Loucy (cell line): ENCODE results near the gene LCN15.

Source experiments
- H2AFZ ChIP-seq: fragments of 200-600 bp; sonication (generic); 2 replicates; pipeline ENCODE4 v1.6.0; 2016; ENCODE audit warnings: antibody characterized with exemption, mild to moderate bottlenecking, low read length, moderate library complexity
- H3F3A ChIP-seq: fragments of 200-600 bp; 2 replicates; pipeline ENCODE4 v1.6.0; 2016; ENCODE audit warnings: antibody characterized with exemption, low read depth, mild to moderate bottlenecking
- H3K27me3 ChIP-seq: fragments of 200-600 bp; sonication (generic); 2 replicates; pipeline ENCODE4 v1.6.1; 2014; ENCODE audit warnings: low read length, mild to moderate bottlenecking; ENCODE audit not compliant: insufficient read depth, poor library complexity, severe bottlenecking
- H3K36me3 ChIP-seq: fragments of 200-600 bp; sonication (generic); 2 replicates; pipeline ENCODE4 v1.6.1; 2016; ENCODE audit warnings: low read length; ENCODE audit not compliant: insufficient read depth
- H3K4me1 ChIP-seq: fragments of 200-600 bp; sonication (generic); 2 replicates; pipeline ENCODE4 v1.5.1; 2014; ENCODE audit warnings: low read length, mild to moderate bottlenecking; ENCODE audit not compliant: insufficient read depth, poor library complexity, severe bottlenecking
- H3K4me2 ChIP-seq: fragments of 200-600 bp; sonication (generic); 2 replicates; pipeline ENCODE4 v1.6.0; 2014; ENCODE audit warnings: antibody characterized with exemption, low read length, low read depth, mild to moderate bottlenecking; ENCODE audit not compliant: poor library complexity, severe bottlenecking
- H3K4me3 ChIP-seq: fragments of 200-600 bp; sonication (generic); 2 replicates; pipeline ENCODE4 v1.5.1; 2014; ENCODE audit warnings: low read length, mild to moderate bottlenecking, mixed read lengths; ENCODE audit not compliant: poor library complexity, severe bottlenecking
- H3K79me2 ChIP-seq: fragments of 200-600 bp; sonication (generic); 2 replicates; pipeline ENCODE4 v1.6.1; 2014; ENCODE audit warnings: low read length; ENCODE audit not compliant: insufficient read depth
- H3K9ac ChIP-seq: fragments of 200-600 bp; sonication (generic); 2 replicates; pipeline ENCODE4 v1.6.0; 2014; ENCODE audit warnings: mild to moderate bottlenecking, low read depth, low read length, moderate library complexity; ENCODE audit not compliant: poor library complexity, severe bottlenecking
- H3K9me2 ChIP-seq: fragments of 200-600 bp; sonication (generic); replicated peaks from 2 replicates; pipeline ENCODE4 v1.6.1; 2016; ENCODE audit warnings: low read depth, low read length, mixed read lengths
- H3K9me3 ChIP-seq: fragments of 200-600 bp; sonication (generic); 2 replicates; pipeline ENCODE4 v1.6.1; 2014; ENCODE audit warnings: mild to moderate bottlenecking, antibody characterized with exemption, low read length, low read depth; ENCODE audit not compliant: insufficient read depth
- H4K20me1 ChIP-seq: fragments of 200-600 bp; sonication (generic); 2 replicates; pipeline ENCODE4 v1.6.0; 2014; ENCODE audit warnings: antibody characterized with exemption, low read length, mild to moderate bottlenecking; ENCODE audit not compliant: insufficient read depth, poor library complexity, severe bottlenecking
- EZH2phosphoT487 ChIP-seq: fragments of 200-600 bp; IDR thresholded peaks from 2 replicates; pipeline ENCODE4 v1.6.1; 2018; ENCODE audit warnings: antibody characterized with exemption, mild to moderate bottlenecking, moderate library complexity, borderline replicate concordance
- TF ChIP-seq, protein P1 (sequence below): fragments of 200-600 bp; sonication (generic); conservative IDR thresholded peaks from 2 replicates; pipeline ENCODE4 v1.5.1; 2014; ENCODE audit warnings: mild to moderate bottlenecking, antibody characterized with exemption, low read length

The LCN15 gene

DNA sequence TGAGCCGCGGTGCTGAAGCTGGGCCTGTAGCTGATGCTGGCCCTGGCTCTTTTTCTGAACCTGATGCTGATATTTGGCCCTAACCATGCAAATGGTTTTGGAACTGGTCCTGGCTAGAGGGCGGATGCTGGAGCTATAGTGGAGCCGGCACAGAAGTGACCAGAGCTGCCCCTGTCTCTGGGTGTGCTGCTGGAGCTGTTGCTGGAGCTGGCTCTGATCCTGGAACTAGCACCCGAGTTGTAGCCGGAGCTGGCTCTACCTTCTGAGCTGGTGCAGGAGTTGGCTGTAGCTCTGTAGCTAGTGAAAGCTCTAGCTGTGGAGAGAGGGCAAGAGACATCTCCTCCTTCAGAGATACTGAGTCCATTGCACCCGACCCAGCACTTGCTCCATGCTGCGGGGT, 34.4 kb downstream of the LCN15 start:
- Histone ChIP-seq H4K20me1 (peaks cover 29% of the 10 kb centered on the region), H3K9me3 (no peaks in the 10 kb centered on the region), H2AFZ (no peak overlapping the region), H3K9ac (peak overlapping the region; percentile 95), H3K79me2 (peaks cover 37% of the 10 kb centered on the region), H3K4me3 (no peak overlapping the region), H3K36me3 (peaks cover 12% of the 10 kb centered on the region; the same call in 1 of the 2 replicates), H3K9me2 (no peaks in the 10 kb centered on the region), H3K4me2 (no peak overlapping the region), H3F3A (no peaks in the 10 kb centered on the region), H3K4me1 (peaks cover 25% of the 10 kb centered on the region), H3K27me3 (no peaks in the 10 kb centered on the region)
- TF ChIP-seq EZH2phosphoT487: no peak
- TF ChIP-seq, protein P1, sequence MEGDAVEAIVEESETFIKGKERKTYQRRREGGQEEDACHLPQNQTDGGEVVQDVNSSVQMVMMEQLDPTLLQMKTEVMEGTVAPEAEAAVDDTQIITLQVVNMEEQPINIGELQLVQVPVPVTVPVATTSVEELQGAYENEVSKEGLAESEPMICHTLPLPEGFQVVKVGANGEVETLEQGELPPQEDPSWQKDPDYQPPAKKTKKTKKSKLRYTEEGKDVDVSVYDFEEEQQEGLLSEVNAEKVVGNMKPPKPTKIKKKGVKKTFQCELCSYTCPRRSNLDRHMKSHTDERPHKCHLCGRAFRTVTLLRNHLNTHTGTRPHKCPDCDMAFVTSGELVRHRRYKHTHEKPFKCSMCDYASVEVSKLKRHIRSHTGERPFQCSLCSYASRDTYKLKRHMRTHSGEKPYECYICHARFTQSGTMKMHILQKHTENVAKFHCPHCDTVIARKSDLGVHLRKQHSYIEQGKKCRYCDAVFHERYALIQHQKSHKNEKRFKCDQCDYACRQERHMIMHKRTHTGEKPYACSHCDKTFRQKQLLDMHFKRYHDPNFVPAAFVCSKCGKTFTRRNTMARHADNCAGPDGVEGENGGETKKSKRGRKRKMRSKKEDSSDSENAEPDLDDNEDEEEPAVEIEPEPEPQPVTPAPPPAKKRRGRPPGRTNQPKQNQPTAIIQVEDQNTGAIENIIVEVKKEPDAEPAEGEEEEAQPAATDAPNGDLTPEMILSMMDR: no peak

DNA sequence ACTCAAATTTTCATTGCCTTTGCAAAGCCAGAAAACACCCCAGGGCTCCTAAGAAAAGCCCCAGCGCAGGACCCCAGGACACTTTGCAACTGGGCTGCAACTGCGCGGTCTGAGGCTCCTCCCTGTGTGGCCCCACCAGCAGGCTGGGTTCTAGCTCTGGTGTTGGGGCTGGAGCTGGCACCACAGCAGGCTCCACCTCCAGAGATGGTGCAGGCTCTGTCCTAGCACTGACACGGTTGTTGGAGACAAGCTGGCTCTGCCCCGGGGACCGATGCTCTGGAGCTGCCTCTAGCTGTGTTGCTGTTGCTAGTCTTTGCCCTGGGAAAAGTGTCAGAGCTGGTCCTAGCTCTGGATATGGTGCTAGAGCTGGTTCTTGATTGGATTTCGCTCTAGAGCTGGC, 35.2 kb downstream of the LCN15 start:
- no peaks in the 10 kb centered on the region for H3K9me2 ChIP-seq
- peaks cover 45% of the 10 kb centered on the region for H3K79me2 ChIP-seq
- TF ChIP-seq, protein P1: no peak
- H3F3A ChIP-seq: no peaks in the 10 kb centered on the region
- H3K9ac ChIP-seq: peak overlapping the region; percentile 95
- H3K36me3 ChIP-seq: peaks cover 20% of the 10 kb centered on the region; the same call in 1 of the 2 replicates
- no peak overlapping the region for H2AFZ ChIP-seq
- H3K4me3 ChIP-seq: peak overlapping the region; percentile 85
- H3K4me2 ChIP-seq: peak overlapping the region; percentile 83
- H3K4me1 ChIP-seq: peaks cover 25% of the 10 kb centered on the region
- H3K27me3 ChIP-seq: no peaks in the 10 kb centered on the region
- H4K20me1 ChIP-seq: peaks cover 37% of the 10 kb centered on the region
- H3K9me3 ChIP-seq: no peaks in the 10 kb centered on the region

DNA sequence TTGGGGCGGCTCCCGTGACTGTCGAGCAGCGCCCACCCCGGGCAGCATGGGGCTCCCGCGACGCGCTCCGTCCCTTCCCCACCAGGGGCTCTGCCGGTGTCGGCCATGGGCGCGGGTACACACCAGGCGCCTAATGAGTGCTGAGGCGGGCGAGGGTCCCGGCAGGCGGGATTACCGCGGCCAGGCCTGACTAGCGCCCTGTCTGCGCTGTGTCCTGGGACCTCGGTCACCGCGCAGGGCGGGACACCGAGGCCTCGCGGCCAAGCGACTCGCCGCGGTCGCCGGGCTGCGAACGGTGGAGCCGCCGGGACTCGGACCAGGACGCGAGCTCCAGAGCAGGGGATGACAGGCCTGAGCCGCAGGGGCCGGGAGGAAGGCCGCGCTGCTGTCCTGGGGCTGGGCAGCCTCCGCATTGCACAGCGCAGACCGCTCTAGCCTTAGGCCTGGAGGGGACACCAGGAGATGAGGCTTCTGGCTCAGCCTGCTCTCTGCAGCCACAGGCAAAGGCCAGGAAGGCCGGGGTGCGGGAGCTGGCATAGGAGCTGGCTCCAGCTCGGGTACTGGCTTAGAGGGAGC, 35.7 kb downstream of the LCN15 start:
- Histone ChIP-seq H4K20me1 (peaks cover 42% of the 10 kb centered on the region), H3F3A (no peaks in the 10 kb centered on the region), H3K27me3 (no peaks in the 10 kb centered on the region), H3K79me2 (peaks cover 50% of the 10 kb centered on the region), H3K36me3 (peaks cover 25% of the 10 kb centered on the region; the same call in 1 of the 2 replicates), H3K9ac (peak overlapping the region; percentile 95), H2AFZ (peak overlapping the region; percentile 93), H3K4me3 (peak overlapping the region; percentile 85), H3K4me2 (peak overlapping the region; percentile 83), H3K9me2 (no peaks in the 10 kb centered on the region), H3K4me1 (peaks cover 25% of the 10 kb centered on the region), H3K9me3 (no peaks in the 10 kb centered on the region)
- TF ChIP-seq, protein P1: no peak
- no peak for TF ChIP-seq EZH2phosphoT487
